Right ventricle myocardium inferior (tissue), 1 donor: ENCODE measurements around the gene ASTN2. TPM values are rescaled to one million over a fixed set of nuclear protein-coding genes. Genes with fewer than 3 reads are reported as not detected.
A peak's percentile ranks its signal among the peaks of the same experiment; 100 is the strongest.

ENCODE experiments used
- ATAC-seq: fragments of 200-7000 bp; cut with Tn5 transposase; one replicate; pipeline ENCODE4 v1.9.1; 2020; ENCODE audit warnings: mild to moderate bottlenecking, moderate library complexity
- DNase-seq: peaks from one replicate; pipeline ENCODE4 v3.0.0; 2021; ENCODE audit errors: missing footprints
- intact Hi-C: fragments of 100-400 bp; cut with DNase I; formaldehyde crosslinking; loops from one replicate; pipeline ENCODE4 v1.11.0; 2022
- total RNA-seq: library from RNA; stranded (reverse); fragmentation: NEBNext Ultra II Directional; extraction: Animal tissue kit (Norgen Biotek cat#: 25700); gene quantifications from one replicate; pipeline ENCODE4 v1.2.1, GENCODE V29; 2021
- donor health status: DM: no; HTN: yes; CAD: no; lungs with severe emphysema.

ASTN2 gene
- total RNA-seq, 1 donor from 2014 or later = 8.3 TPM

DNA sequence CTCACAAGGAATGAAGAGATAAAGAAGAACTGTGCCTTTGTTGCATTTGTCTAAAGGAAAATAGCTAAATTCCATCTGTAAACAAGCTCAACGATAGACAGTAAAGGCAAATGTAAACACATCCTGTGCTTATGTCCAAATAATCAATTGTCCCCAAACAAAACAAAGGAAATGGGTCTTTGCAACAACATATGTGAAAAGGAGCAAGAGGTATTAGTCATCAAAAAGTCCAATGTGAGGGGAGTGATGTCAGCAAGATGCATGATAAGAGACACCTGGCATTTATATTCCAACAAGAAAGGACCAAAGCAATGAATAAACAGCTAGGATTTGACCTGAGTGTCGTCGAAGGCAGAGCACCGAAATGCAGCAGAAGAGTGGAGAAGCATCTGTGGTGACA lies 209.1 kb downstream of the ASTN2 start:
- DNase-seq (no peak), ATAC-seq (no peak)
- intact Hi-C loops = no loop called here

DNA sequence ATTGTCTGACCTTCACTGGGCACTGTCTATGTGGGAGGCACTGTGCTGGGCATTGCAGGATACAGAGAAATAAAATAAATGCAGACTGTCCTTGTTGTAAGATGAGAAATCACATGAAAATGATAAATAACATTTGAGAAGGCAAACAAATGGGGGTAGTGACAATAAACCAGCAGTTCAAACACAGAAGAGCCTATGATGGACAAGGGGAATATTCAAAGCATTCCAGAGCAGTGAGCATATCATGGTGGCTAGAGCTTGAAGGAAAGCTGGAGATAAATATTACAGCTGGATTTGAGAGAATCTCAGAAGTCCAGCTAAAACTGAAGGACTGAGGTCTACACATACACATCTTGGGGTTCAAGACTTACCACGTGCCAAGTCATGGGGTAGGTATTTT lies 209.9 kb downstream of the ASTN2 start:
- DNase-seq (no peak), ATAC-seq (no peak)
- intact Hi-C loops = no loop called here

- intact Hi-C loops = no loop called here
- ATAC-seq = no peak
- DNase-seq = no peak
Observed at GRCh38 chr9:117191504-117192261, 223.2 kb downstream of the ASTN2 start.

- ATAC-seq (no peak), DNase-seq (no peak)
- intact Hi-C loops = no loop called here
Observed at GRCh38 chr9:117189121-117189520, 225.7 kb downstream of the ASTN2 start.

DNA sequence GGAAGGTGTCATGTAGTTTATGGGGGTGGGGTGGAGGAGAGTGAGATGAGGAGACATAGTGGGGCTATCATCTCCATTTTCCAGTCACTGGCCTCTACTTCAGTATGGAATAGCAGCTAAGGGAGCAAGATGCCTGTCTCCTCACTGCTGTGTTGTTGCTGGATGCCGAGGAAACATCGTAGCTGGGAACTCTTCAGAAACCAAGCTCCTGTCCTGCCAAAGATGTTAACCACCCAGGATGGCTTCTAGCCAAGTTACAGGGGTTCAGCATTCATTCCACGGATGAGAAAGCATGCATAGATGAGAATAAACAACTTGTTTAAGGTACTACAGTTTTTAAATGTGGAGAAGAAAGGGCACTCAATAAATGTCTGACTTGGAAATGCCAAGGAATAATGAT lies 226.5 kb downstream of the ASTN2 start:
- intact Hi-C loops = no loop called here
- DNase-seq (no peak), ATAC-seq (no peak)

DNA sequence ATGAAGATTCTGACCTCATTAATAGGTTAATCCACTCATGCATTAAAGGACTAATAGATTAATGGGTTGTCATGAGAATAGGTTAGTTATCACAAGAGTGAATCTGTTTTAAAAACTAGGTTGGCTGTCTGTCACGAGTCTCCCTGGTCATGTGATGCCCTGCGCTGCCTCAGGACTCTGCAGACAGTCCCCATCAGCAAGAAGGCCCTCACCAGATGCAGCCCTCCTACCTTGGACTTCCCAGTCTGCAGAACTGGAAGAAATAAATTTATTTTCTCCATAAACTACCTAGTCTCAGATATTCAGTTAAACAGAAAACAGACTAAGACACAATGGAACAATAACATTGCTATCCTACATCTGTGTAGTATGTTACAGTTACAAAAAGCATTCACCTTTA lies 227.4 kb downstream of the ASTN2 start:
- ATAC-seq = no peak
- intact Hi-C loops = no loop called here
- no peak for DNase-seq

DNA sequence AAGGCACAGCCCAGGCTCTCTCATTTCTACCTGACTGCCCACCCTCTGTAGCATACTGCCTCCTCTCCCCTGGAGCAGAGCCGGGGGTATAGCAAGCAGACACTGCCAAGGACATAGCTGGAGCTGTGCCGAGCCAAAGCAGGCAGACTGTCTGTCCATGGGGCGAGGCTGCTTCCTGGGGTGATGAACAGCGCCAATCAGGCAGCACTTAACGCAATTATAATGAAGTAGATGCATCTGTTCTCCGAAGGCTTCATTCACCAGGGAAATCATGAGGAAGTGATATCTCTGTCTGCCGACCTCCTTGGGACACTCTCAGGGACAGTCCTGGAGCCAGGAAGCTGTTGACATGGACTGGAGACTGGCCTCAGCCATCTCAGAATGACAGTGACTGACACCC lies 230.7 kb downstream of the ASTN2 start:
- ATAC-seq = peak; percentile 37
- no peak for DNase-seq
- intact Hi-C loops = no loop called here

- no peak for ATAC-seq
- intact Hi-C loops = no loop called here
- no peak for DNase-seq
Observed at GRCh38 chr9:117182046-117182445, 232.8 kb downstream of the ASTN2 start.

DNA sequence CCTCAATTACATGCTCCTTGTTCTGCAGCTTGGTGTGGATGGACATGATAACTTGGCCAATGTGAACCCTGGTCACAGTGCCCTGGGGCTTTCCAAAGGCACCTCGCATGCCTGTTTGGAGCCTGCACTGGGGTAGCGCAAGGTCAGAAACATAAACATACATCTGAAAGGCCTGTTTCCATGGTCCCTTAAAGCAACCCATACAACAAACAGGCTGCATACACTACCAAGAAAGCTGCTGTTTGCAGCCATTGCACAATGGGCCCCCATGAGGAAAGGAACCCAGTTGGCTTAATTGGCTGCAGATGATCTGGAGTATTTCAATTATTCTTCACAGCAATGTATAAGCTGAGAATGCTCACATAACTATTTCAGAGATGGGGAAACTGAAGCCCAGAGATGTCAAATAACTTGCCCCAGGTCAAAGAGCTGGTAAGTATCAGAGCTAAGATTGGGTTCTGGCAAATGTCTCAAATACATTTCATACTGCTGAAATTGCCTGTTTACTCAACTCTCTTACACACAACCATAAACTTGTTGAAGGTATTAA lies 233.9 kb downstream of the ASTN2 start:
- DNase-seq = no peak
- ATAC-seq = no peak
- intact Hi-C loops = no loop called here

DNA sequence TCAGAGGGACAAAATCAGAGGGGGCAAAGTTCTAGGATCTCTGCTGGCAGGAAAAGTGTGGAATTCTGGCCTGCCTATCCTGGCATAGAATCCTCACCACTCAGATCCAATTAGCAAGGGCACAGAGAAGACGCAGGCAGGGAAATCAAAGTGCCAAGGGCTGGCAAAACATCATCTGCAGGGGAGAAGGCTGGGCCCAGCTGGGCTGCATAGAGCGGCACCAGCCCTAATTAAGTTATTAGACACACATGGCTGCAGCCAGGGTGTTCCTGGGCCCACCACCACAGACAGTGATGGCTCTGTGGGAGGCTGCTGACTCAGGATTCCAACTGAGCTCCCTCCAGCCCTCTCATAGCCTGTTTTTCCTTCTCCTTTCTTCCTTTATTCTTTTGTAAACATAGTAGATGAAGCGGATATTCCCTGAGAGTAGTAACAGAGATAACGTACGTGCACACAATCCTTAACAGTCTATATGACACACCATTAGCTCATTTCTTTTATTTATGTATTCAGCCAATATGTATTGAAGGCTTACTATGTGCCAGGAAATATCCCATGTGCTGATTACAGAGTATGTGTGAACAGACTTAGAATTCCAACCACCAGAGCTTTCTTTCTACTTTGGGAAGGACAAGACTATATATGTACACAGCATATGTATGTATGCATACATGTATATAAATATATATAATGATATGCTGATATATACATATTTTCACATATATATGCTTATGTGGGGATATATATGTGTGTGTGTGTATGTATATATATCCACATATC lies 236.1 kb downstream of the ASTN2 start:
- intact Hi-C loops = no loop called here
- no peak for ATAC-seq
- no peak for DNase-seq

- intact Hi-C loops = no loop called here
- DNase-seq = no peak
- ATAC-seq = no peak
Observed at GRCh38 chr9:117170567-117170966, 244.3 kb downstream of the ASTN2 start.

GRCh38 chr9:117169089-117169621 lies 245.7 kb downstream of the ASTN2 start:
- no peak for ATAC-seq
- no peak for DNase-seq
- intact Hi-C loops = no loop called here

DNA sequence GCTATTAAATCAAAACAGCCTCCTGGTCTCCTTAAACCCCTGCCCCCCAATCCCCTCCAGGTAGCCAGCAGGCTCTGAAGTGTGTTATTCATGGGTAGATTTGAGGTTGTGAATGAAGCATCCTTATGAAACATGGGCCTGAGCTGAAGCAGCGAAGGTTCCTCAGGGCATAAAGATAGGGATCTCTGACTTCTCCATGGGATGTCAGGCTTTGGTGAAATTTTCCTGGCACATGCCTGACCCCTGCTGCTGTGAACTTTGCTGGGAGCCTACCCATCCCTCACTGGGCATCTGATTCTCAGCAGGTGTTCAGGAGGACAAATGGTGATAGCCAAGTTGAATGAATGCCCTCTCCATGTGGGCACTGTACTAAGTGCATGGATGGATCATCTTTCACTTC lies 250.3 kb downstream of the ASTN2 start:
- intact Hi-C loops = no loop called here
- ATAC-seq (no peak), DNase-seq (no peak)

- no peak for ATAC-seq
- intact Hi-C loops = no loop called here
- no peak for DNase-seq
Observed at GRCh38 chr9:117160254-117160653, 254.6 kb downstream of the ASTN2 start.

- intact Hi-C loops = no loop called here
- no peak for DNase-seq
Observed at GRCh38 chr9:117156771-117157535, 257.9 kb downstream of the ASTN2 start.

DNA sequence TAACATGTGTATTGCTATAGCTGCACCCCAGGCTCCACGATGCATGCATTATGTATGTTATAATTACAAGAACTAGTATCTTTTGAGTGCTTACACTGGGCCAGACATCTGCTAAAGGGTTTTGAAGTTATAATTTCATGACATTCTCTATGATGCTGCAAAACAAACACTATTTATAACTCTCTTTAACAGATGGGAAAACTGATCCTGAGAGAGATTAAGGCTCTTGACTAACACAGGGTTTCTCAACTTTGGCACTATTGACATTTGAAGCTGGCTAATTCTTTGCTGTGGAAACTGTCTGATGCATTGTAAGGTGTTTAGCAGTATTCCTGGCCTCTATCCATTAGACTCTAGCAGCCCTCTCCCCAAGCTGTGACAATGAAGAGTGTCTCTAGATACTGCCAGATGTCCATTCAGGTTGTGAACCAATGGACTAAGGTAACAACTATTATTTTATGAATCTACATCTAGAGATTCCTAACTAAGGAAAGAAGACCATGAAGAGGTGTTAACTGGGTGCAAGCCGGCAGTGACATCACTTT lies 258.6 kb downstream of the ASTN2 start:
- intact Hi-C loops = no loop called here
- no peak for ATAC-seq
- no peak for DNase-seq

More at GRCh38 chr9:117156771-117157535, 257.9 kb downstream of the ASTN2 start:
- no peak for ATAC-seq

- ATAC-seq (no peak), DNase-seq (no peak)
- intact Hi-C loops = no loop called here
Observed at GRCh38 chr9:117153021-117153420, 261.8 kb downstream of the ASTN2 start.

GRCh38 chr9:117151716-117152115 lies 263.1 kb downstream of the ASTN2 start:
- DNase-seq (no peak), ATAC-seq (no peak)
- intact Hi-C loops = no loop called here

GRCh38 chr9:117149996-117150395 lies 264.9 kb downstream of the ASTN2 start:
- ATAC-seq = no peak
- intact Hi-C loops = no loop called here
- no peak for DNase-seq
